ENCODE results near the gene SPACA5. TPM values are rescaled to one million over a fixed set of nuclear protein-coding genes. Genes with fewer than 3 reads are reported as not detected.

The SPACA5 gene
- not detected in 2 replicates for total RNA-seq

GRCh38 chrX:48006688-48007087 lies at the start of gene SPACA5:
SPACA5 (plus strand) TSS chrX:48006988; CDS start chrX:48007803, 815 bp downstream.

DNA sequence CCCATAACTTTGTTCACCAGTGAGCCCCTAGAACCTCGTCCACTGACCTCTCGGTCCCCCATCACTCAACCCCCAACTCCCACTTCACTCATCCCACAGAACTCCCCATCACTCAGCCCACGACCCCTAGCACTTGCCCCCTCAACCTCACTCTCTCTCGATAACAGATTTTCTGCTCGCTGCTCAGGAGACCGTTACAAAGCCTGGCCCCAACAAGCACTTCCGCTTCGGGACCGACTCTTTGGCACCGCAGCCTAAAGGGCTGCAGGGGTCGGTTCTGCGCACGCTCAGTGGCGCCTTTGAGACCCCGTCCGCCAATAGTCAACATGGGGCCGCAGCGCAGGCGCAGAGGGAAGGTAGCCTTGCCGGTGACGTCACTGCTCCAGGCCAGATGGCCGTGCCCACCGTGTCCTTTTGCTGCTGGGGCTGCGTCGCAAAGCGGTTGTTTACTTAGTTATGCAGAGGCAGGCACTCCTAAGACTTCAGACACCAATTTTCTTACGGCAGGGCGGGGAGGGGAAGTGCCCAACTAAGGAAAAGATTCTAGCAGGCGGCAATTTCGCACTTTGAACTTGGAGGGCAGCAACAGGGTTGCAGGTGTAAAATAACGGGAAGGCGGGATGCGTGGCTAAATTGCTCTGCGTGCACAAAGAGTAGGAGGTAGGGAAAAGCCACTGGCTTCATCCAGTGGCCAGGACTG lies 2.9 kb upstream of the SPACA5 start, which contains the start of gene ZNF182:
ZNF182 (minus strand) TSS at position 232 of the 700 bp plus-strand sequence. CDS start 1,380 bp downstream, outside the sequence.

Other genes starting within 250 kb of the SPACA5 start
- gene ZNF81, start 170.1 kb upstream of the SPACA5 start, total RNA-seq, result 2.7 and 3.9 TPM in 2 replicates
- gene ZNF182, start 3.0 kb upstream of the SPACA5 start, total RNA-seq, result 1.9 and 2.0 TPM in 2 replicates
- 0.45 and 1.3 TPM in 2 replicates for gene ZNF630, start 64.7 kb downstream of the SPACA5 start, total RNA-seq
- not detected in 2 replicates for gene SPACA5B, start 123.6 kb downstream of the SPACA5 start, total RNA-seq
- gene SSX5, start 189.8 kb downstream of the SPACA5 start, total RNA-seq, result not detected in 2 replicates
- gene SSX1, start 248.4 kb downstream of the SPACA5 start, total RNA-seq, result not detected in 2 replicates